Measurements from ENCODE around the gene NRBP1. TPM values are rescaled to one million over a fixed set of nuclear protein-coding genes. Genes with fewer than 3 reads are reported as not detected.

NRBP1 gene
- total RNA-seq, result 69.5 TPM
- 56.5 TPM for polyA plus RNA-seq (ENCODE audit: insufficient read depth, low read depth, low replicate concordance)
- long read RNA-seq, donor 1, partial matches to known transcripts, result 49 of 51 reads
- long read RNA-seq, donor 1, other reads (novel, unspliced or antisense), result 0 of 51 reads
- long read RNA-seq, donor 2, partial matches to known transcripts, result 64 of 65 reads
- long read RNA-seq, donor 2, other reads (novel, unspliced or antisense), result 0 of 65 reads
- long read RNA-seq, donor 3, partial matches to known transcripts, result 40 of 41 reads
- long read RNA-seq, donor 3, other reads (novel, unspliced or antisense), result 0 of 41 reads
- long read RNA-seq, donor 4, partial matches to known transcripts, result 29 of 32 reads
- long read RNA-seq, donor 4, other reads (novel, unspliced or antisense), result 0 of 32 reads
- long read RNA-seq, donor 5, partial matches to known transcripts, result 0 of 1 reads
- long read RNA-seq, donor 5, other reads (novel, unspliced or antisense), result 0 of 1 reads
- long read RNA-seq, donor 6, partial matches to known transcripts, result 20 of 21 reads
- long read RNA-seq, donor 6, other reads (novel, unspliced or antisense), result 0 of 21 reads
- long read RNA-seq, donor 7, transcript NRBP1-203 (18 exons, 2,163 nt), result major isoform, 6 of 95 reads
- long read RNA-seq, donor 7, partial matches to known transcripts, result 77 of 95 reads
- long read RNA-seq, donor 7, other reads (novel, unspliced or antisense), result 11 of 95 reads
- long read RNA-seq, donor 8, partial matches to known transcripts, result 42 of 43 reads
- long read RNA-seq, donor 8, other reads (novel, unspliced or antisense), result 0 of 43 reads
- long read RNA-seq, donor 9, partial matches to known transcripts, result 15 of 15 reads
- long read RNA-seq, donor 9, other reads (novel, unspliced or antisense), result 0 of 15 reads
- long read RNA-seq, donor 10, partial matches to known transcripts, result 17 of 19 reads
- long read RNA-seq, donor 10, other reads (novel, unspliced or antisense), result 0 of 19 reads

DNA sequence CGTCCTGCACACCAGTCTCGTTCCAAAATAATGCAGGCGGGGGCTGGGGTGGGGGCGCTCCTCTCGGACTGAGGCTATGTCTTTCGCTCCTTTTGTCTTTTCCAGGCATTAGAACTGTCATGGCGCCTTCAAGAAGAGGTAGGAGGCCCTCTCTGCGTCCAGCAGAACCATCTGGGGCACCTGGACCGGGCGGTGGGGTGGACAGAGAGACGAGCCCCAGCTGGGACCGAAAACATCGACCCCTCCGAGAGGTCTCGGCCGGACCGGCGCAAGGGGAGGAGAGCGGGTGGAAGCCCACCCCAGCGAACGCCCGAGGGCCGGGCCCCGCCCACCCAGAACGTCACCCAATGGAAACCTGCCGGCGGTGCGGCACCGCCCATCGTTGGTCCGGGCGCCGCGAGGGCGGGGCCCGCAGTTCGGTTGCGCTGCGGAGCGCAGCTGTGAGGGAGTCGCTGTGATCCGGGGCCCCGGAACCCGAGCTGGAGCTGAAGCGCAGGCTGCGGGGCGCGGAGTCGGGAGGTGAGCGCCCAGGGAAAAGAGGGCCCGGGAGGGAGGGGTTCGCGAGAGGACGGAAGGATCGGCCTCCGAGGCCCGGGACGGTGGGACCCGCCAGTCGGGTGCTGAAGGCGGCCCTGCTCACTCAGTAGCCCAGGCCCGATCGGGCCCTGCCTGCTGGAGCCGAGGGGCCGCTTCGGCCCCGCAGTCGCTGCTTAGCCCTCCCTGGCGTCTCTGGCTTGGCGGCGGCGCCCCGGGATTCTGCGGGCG, at the start of gene NRBP1:
Gene NRBP1 (plus strand): TSS at position 419 of the 765 bp plus-strand sequence. CDS start 4,643 bp downstream, outside the sequence.
- Histone ChIP-seq H3K4me1 (ENCODE audit: control insufficient read depth in 2 of 3, insufficient read depth in 2 of 3, low read depth in 1 of 3, low read length in 3 of 3) (peaks cover 0 to 12% (median 10%) of the 10 kb centered on the region in 3 donors), H3K9ac (ENCODE audit: low read length in 3 of 3) (peak within 1 kb of the TSS; percentile 56 to 85 (median 81)), H3K27ac (ENCODE audit: low read depth in 2 of 2, low read length in 2 of 2) (peak within 1 kb of the TSS; percentile 94 to 95), H3K36me3 (ENCODE audit: control insufficient read depth in 2 of 3, insufficient read depth in 3 of 3, low read length in 3 of 3) (peaks cover 0 to 8% (median 2%) of the 10 kb centered on the region in 3 donors), H3K4me3 (ENCODE audit: low read length in 3 of 3) (peak within 1 kb of the TSS; percentile 76 to 92 (median 82)), H3K9me3 (ENCODE audit: control insufficient read depth in 2 of 3, insufficient read depth in 1 of 3, low read length in 3 of 3) (no peaks in the 10 kb centered on the region), H3K27me3 (ENCODE audit: control insufficient read depth, insufficient read depth, low read length) (no peaks in the 10 kb centered on the region)
- intact Hi-C loops (cut with DNase I), result no loop called here
- peak; percentile 95 to 98 (median 97) for DNase-seq
- TF ChIP-seq, protein P1, sequence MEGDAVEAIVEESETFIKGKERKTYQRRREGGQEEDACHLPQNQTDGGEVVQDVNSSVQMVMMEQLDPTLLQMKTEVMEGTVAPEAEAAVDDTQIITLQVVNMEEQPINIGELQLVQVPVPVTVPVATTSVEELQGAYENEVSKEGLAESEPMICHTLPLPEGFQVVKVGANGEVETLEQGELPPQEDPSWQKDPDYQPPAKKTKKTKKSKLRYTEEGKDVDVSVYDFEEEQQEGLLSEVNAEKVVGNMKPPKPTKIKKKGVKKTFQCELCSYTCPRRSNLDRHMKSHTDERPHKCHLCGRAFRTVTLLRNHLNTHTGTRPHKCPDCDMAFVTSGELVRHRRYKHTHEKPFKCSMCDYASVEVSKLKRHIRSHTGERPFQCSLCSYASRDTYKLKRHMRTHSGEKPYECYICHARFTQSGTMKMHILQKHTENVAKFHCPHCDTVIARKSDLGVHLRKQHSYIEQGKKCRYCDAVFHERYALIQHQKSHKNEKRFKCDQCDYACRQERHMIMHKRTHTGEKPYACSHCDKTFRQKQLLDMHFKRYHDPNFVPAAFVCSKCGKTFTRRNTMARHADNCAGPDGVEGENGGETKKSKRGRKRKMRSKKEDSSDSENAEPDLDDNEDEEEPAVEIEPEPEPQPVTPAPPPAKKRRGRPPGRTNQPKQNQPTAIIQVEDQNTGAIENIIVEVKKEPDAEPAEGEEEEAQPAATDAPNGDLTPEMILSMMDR (IDR thresholded peaks at IDR 0.05; ENCODE audit: borderline replicate concordance, extremely low read depth, insufficient read depth), result no peak
- FAIRE-seq, result no peak

DNA sequence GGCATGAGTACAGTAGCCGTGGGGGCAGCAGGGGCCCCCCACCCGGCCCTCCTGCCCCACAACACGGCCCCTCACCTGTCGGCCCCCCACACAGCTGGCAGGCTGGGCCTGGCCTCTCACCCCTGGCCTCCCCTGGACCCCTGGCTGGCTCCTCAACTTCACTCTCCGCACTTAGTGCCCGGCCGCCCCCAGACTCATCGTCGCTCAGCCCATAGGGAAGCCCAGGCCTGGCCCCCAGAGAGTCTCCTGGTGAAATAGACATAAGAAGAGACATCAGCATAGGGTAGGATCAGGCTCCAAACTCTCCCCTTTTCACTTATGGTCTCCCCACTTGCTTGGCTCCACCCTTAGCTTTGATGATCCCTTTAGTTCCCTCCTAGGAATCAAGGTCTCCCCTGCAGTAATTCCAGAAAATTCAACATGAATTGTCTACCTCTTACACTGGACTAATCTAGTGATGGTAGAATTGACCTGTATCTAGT, 49.6 kb upstream of the NRBP1 start:
- Histone ChIP-seq H3K27me3 (ENCODE audit: control insufficient read depth, insufficient read depth, low read length) (no peaks in the 10 kb centered on the region), H3K27ac (ENCODE audit: low read depth in 2 of 2, low read length in 2 of 2) (no peak overlapping the region), H3K9me3 (ENCODE audit: control insufficient read depth in 2 of 3, insufficient read depth in 1 of 3, low read length in 3 of 3) (no peaks in the 10 kb centered on the region), H3K36me3 (ENCODE audit: control insufficient read depth in 2 of 3, insufficient read depth in 3 of 3, low read length in 3 of 3) (peaks cover 3 to 50% (median 34%) of the 10 kb centered on the region in 3 donors), H3K4me3 (ENCODE audit: low read length in 3 of 3) (peak overlapping the region in 1 of 3 donors; percentile 85), H3K4me1 (ENCODE audit: control insufficient read depth in 2 of 3, insufficient read depth in 2 of 3, low read depth in 1 of 3, low read length in 3 of 3) (peaks cover 3 to 15% (median 14%) of the 10 kb centered on the region in 3 donors), H3K9ac (ENCODE audit: low read length in 3 of 3) (peak overlapping the region in 1 of 3 donors; percentile 96)
- TF ChIP-seq, protein P1 (IDR thresholded peaks at IDR 0.05; ENCODE audit: borderline replicate concordance, extremely low read depth, insufficient read depth), result no peak
- DNase-seq (no peak), FAIRE-seq (no peak)
- intact Hi-C loops (cut with DNase I), result no loop called here

DNA sequence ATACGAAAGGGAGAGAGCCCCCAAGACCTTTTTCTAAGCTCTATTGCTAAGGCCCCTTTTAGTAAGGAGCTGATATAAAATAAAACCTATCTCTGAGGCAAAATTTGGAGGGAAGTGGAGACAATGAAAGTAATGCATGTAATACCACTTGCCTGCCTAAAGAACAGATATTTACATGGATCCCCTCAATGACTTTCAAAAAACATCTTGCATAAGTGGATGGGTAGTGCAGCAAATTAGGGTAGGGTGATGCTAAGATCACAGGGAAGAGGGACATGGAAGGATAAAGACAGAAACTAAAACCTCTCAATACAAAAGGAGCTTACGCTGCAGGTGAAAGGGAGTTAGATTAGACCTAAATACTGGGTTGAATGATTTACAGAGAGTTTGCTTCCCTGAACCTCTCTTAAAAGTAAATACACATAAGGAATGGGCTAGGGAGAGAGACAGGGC, 49.0 kb upstream of the NRBP1 start:
- FAIRE-seq (no peak), DNase-seq (peak in 1 of 5 donors; percentile 65)
- H3K36me3 ChIP-seq (ENCODE audit: control insufficient read depth in 2 of 3, insufficient read depth in 3 of 3, low read length in 3 of 3), result peaks cover 4 to 46% (median 34%) of the 10 kb centered on the region in 3 donors
- H3K4me3 ChIP-seq (ENCODE audit: low read length in 3 of 3), result peak overlapping the region; percentile 83 to 88 (median 85)
- H3K9me3 ChIP-seq (ENCODE audit: control insufficient read depth in 2 of 3, insufficient read depth in 1 of 3, low read length in 3 of 3), result no peaks in the 10 kb centered on the region
- H3K27ac ChIP-seq (ENCODE audit: low read depth in 2 of 2, low read length in 2 of 2), result peak overlapping the region; percentile 47 to 78
- intact Hi-C loops (cut with DNase I), result no loop called here
- H3K9ac ChIP-seq (ENCODE audit: low read length in 3 of 3), result peak overlapping the region; percentile 81 to 96 (median 85)
- peaks cover 3 to 15% (median 14%) of the 10 kb centered on the region in 3 donors for H3K4me1 ChIP-seq (ENCODE audit: control insufficient read depth in 2 of 3, insufficient read depth in 2 of 3, low read depth in 1 of 3, low read length in 3 of 3)
- H3K27me3 ChIP-seq (ENCODE audit: control insufficient read depth, insufficient read depth, low read length), result no peaks in the 10 kb centered on the region
- TF ChIP-seq, protein P1 (IDR thresholded peaks at IDR 0.05; ENCODE audit: borderline replicate concordance, extremely low read depth, insufficient read depth), result no peak

Measured in kidney (tissue), 22 donors.